K562 (cell line): ENCODE measurements around the gene IMPDH2. TPM values are rescaled to one million over a fixed set of nuclear protein-coding genes. Genes with fewer than 3 reads are reported as not detected.

Experiments used
- AFF4 ChIP-seq: sonication (generic); formaldehyde crosslinking; IDR thresholded peaks from 2 replicates; pipeline ENCODE4 v1.8.0; 2023; ENCODE audit warnings: mild to moderate bottlenecking, missing genetic modification reagents
- ARHGAP35 ChIP-seq: fragments of 450-650 bp; IDR thresholded peaks from 2 replicates; pipeline ENCODE4 v1.6.1; 2018; ENCODE audit not compliant: partially characterized antibody
- BRD9 ChIP-seq: fragments of 450-650 bp; IDR thresholded peaks from 2 replicates; pipeline ENCODE4 v1.6.1; 2018; ENCODE audit warnings: low read depth; ENCODE audit not compliant: partially characterized antibody
- CREB1 ChIP-seq, 2 experiments: sonication (generic) in 1 of 2; formaldehyde crosslinking in 1 of 2; IDR thresholded peaks; 2 replicates each; pipeline versions ENCODE4 v1.6.1 to v1.8.0; 2012 to 2022; ENCODE audit warnings: inconsistent platforms in 1 of 2, mild to moderate bottlenecking in 1 of 2, missing genetic modification reagents in 1 of 2, moderate library complexity in 1 of 2
- HDAC3 ChIP-seq: fragments of 450-650 bp; IDR thresholded peaks from 2 replicates; pipeline ENCODE4 v1.6.1; 2018; ENCODE audit warnings: borderline replicate concordance, mild to moderate bottlenecking, moderate library complexity; ENCODE audit not compliant: partially characterized antibody
- HDGF ChIP-seq: fragments of 450-650 bp; IDR thresholded peaks from 2 replicates; pipeline ENCODE4 v1.6.1; 2016
- IFI16 ChIP-seq: fragments of 250-450 bp; sonication (Bioruptor Pico); IDR thresholded peaks from 2 replicates; pipeline ENCODE4 v2.1.2; 2022; ENCODE audit warnings: mild to moderate bottlenecking, inconsistent platforms
- JUN ChIP-seq, 2 experiments: sonication (generic) in 1 of 2; formaldehyde crosslinking in 1 of 2; IDR thresholded peaks; 2 replicates each; pipeline versions ENCODE4 v1.6.1 to v1.8.0; 2012 to 2022; ENCODE audit warnings: borderline replicate concordance in 2 of 2, mild to moderate bottlenecking in 2 of 2, improper control_type of control experiment in 1 of 2, low read depth in 1 of 2, low read length in 1 of 2, missing genetic modification reagents in 1 of 2
- KDM1A ChIP-seq, 2 experiments: fragments of 450-650 bp; IDR thresholded peaks; 2 replicates each; pipeline ENCODE4 v1.6.1; 2016; ENCODE audit warnings: mild to moderate bottlenecking in 2 of 2
- MAZ ChIP-seq, 2 experiments: fragments of 450-650 bp in 1 of 2; sonication (generic) in 1 of 2; formaldehyde crosslinking; IDR thresholded peaks in 1 of 2; conservative IDR thresholded peaks in 1 of 2; 2 replicates each; pipeline versions ENCODE4 v1.4.0 to v1.5.0; 2020; ENCODE audit warnings: mild to moderate bottlenecking in 1 of 2, missing genetic modification reagents in 1 of 2
- NCOR1 ChIP-seq: fragments of 450-650 bp; IDR thresholded peaks from 2 replicates; pipeline ENCODE4 v1.6.1; 2016; ENCODE audit warnings: mild to moderate bottlenecking, moderate library complexity
- NEUROD1 ChIP-seq: fragments of 150-350 bp; IDR thresholded peaks from 2 replicates; pipeline ENCODE4 v1.6.1; 2014; ENCODE audit warnings: borderline replicate concordance, low read length, low read depth; ENCODE audit not compliant: partially characterized antibody
- RNF2 ChIP-seq: sonication (generic); IDR thresholded peaks from 2 replicates; pipeline ENCODE4 v1.6.1; 2016
- ZNF324 ChIP-seq: fragments of 250-450 bp; sonication (Bioruptor Pico); IDR thresholded peaks from 2 replicates; pipeline ENCODE4 v1.4.0; 2020; ENCODE audit warnings: mild to moderate bottlenecking
- ZNF589 ChIP-seq: fragments of 200-800 bp; sonication (Bioruptor generic); IDR thresholded peaks from 2 replicates; pipeline ENCODE4 v1.6.1; 2016; ENCODE audit warnings: low read depth, missing genetic modification characterization, missing compliant biosample characterization
- polyA plus RNA-seq, 8 experiments: library from polyadenylated mRNA; depleted of rRNA in 4 of 8; stranded (reverse) in 5 of 8; unstranded in 3 of 8; fragments of >200 nt; fragmentation: Nextera tagmentation in 2 of 8; fragmentation: Illumina TruSeq in 1 of 8; extraction: Ambion mirVana in 2 of 8; extraction: Trizol in 1 of 8; gene quantifications; 2 replicates each; pipeline versions ENCODE4 v1.2.1 to v1.2.3, GENCODE V29; 2011 to 2014; ENCODE audit warnings: inconsistent platforms in 1 of 8, missing spikeins in 1 of 8
- total RNA-seq, 7 experiments: library from RNA; depleted of rRNA in 6 of 7; stranded (reverse); fragments of >200 nt in 6 of 7; fragmentation: Illumina TruSeq in 2 of 7; extraction: Trizol in 2 of 7; gene quantifications; 2 replicates each; pipeline versions ENCODE4 v1.2.1 to v1.2.3, GENCODE V29; 2011 to 2021; ENCODE audit warnings: low replicate concordance in 1 of 7
- TF ChIP-seq, protein P1 (sequence below): fragments of 450-650 bp; formaldehyde crosslinking; IDR thresholded peaks from 2 replicates; pipeline ENCODE4 v1.4.0; 2020; ENCODE audit warnings: mild to moderate bottlenecking, moderate library complexity
- TF ChIP-seq, protein P2 (sequence below): sonication (generic); formaldehyde crosslinking; IDR thresholded peaks from 2 replicates; pipeline ENCODE4 v1.8.1; 2023; ENCODE audit warnings: mild to moderate bottlenecking, missing genetic modification reagents, moderate library complexity
- TF ChIP-seq, protein P3 (sequence below): fragments of 200-400 bp; formaldehyde crosslinking; IDR thresholded peaks from 2 replicates; pipeline ENCODE4 v1.6.1; 2017; ENCODE audit warnings: mild to moderate bottlenecking, low read depth, low read length, moderate library complexity

Gene IMPDH2
- total and polyA plus RNA-seq, 9 of the 15 experiments (the other 6 are each of a cell fraction or from before 2014, with no cell fraction given): 318 to 507 (median 366) TPM

DNA sequence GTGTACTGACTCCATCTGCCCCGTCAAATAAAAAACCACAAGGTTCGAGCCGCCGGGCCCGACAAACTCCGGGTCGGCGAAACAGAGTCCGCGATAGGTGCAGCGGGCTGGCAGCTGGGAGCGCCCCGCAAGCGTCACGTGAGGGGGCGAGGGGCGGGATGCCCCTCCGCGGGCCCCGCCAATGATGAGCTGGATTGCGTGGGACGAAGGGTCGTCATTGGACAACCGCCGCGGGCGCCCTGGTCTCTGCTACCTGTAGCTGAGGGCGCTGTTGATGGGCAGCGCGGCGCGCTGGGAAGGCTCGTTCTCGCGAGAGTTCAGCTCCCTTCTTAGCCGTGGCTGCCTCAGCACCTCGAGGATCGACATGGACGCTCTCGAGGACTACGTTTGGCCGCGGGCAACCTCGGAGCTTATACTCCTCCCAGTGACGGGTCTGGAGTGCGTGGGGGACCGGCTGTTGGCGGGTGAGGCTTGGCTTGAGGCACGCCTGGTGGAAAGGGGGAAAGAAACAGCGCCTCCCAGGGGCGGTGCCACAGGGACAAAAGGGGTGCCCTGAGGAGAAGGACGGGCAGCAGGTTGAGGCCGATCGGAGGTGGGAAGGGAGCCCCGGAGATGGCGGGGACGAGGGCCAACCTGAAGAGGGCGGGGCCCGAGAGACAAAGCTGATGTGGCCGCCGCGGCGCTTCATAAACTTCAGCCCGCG, 22.0 kb downstream of the IMPDH2 start, which contains the start of gene WDR6 (continued):
- TF ChIP-seq AFF4 (CRISPR knock-in tag) (peak; percentile 82; the same call in 1 of the 2 replicates), NEUROD1 (peak; percentile 83), HDGF (no peak), MAZ (CRISPR knock-in tag; conservative IDR thresholded peaks at IDR 0.05 in 1 of 2, IDR thresholded peaks at IDR 0.05 in 1 of 2) (peak in 1 of 2 experiments; percentile 78; a peak in 1 of 4 replicates), HDAC3 (peak; percentile 49), BRD9 (peak; percentile 87), IFI16 (no peak), KDM1A (IDR thresholded peaks at IDR 0.05) (no peak), ZNF324 (CRISPR knock-in tag) (no peak), ARHGAP35 (peak; percentile 91), RNF2 (peak; percentile 58; the same call in 1 of the 2 replicates), ZNF589 (CRISPR knock-in tag) (no peak), JUN (IDR thresholded peaks at IDR 0.05; ENCODE audit: borderline replicate concordance, low read depth, low read length) (no peak), JUN (CRISPR knock-in tag; IDR thresholded peaks at IDR 0.05; ENCODE audit: borderline replicate concordance) (no peak), CREB1 (IDR thresholded peaks at IDR 0.05) (peak; percentile 44; the same call in 1 of the 2 replicates), CREB1 (CRISPR knock-in tag; IDR thresholded peaks at IDR 0.05) (no peak; the same call in 1 of the 2 replicates), NCOR1 (0 out of 2 replicates have a peak, but pooled peaks have one; percentile 16)
- TF ChIP-seq, protein P1, sequence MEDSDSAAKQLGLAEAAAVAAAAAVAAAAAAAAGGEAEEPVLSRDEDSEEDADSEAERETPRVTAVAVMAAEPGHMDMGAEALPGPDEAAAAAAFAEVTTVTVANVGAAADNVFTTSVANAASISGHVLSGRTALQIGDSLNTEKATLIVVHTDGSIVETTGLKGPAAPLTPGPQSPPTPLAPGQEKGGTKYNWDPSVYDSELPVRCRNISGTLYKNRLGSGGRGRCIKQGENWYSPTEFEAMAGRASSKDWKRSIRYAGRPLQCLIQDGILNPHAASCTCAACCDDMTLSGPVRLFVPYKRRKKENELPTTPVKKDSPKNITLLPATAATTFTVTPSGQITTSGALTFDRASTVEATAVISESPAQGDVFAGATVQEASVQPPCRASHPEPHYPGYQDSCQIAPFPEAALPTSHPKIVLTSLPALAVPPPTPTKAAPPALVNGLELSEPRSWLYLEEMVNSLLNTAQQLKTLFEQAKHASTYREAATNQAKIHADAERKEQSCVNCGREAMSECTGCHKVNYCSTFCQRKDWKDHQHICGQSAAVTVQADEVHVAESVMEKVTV (CRISPR knock-in tag): no peak
- TF ChIP-seq, protein P2, sequence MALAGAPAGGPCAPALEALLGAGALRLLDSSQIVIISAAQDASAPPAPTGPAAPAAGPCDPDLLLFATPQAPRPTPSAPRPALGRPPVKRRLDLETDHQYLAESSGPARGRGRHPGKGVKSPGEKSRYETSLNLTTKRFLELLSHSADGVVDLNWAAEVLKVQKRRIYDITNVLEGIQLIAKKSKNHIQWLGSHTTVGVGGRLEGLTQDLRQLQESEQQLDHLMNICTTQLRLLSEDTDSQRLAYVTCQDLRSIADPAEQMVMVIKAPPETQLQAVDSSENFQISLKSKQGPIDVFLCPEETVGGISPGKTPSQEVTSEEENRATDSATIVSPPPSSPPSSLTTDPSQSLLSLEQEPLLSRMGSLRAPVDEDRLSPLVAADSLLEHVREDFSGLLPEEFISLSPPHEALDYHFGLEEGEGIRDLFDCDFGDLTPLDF (CRISPR knock-in tag): no peak
- TF ChIP-seq, protein P3, sequence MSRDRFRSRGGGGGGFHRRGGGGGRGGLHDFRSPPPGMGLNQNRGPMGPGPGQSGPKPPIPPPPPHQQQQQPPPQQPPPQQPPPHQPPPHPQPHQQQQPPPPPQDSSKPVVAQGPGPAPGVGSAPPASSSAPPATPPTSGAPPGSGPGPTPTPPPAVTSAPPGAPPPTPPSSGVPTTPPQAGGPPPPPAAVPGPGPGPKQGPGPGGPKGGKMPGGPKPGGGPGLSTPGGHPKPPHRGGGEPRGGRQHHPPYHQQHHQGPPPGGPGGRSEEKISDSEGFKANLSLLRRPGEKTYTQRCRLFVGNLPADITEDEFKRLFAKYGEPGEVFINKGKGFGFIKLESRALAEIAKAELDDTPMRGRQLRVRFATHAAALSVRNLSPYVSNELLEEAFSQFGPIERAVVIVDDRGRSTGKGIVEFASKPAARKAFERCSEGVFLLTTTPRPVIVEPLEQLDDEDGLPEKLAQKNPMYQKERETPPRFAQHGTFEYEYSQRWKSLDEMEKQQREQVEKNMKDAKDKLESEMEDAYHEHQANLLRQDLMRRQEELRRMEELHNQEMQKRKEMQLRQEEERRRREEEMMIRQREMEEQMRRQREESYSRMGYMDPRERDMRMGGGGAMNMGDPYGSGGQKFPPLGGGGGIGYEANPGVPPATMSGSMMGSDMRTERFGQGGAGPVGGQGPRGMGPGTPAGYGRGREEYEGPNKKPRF: no peak
